IMR-90 (cell line): ENCODE data around the gene ESR2. TPM values are rescaled to one million over a fixed set of nuclear protein-coding genes. Genes with fewer than 3 reads are reported as not detected.
A peak's percentile ranks its signal among the peaks of the same experiment; 100 is the strongest.

Experiments used
- ATAC-seq: fragments of 200-7000 bp; cut with Tn5 transposase; 2 replicates; pipeline ENCODE4 v1.9.1; 2020; ENCODE audit warnings: low read depth, mild to moderate bottlenecking, moderate library complexity
- BruUV-seq: library from RNA; stranded (reverse); fragments of 400-500 nt; replicated peaks from 2 replicates; lab custom pipeline; 2021; lab: Mats Ljungman, UMichigan
- CTCF ChIA-PET: fragments of 300-600 bp; formaldehyde crosslinking; extraction: SDS; loops from one replicate; lab custom pipeline; 2021; ENCODE audit warnings: antibody characterized with exemption; lab: Yijun Ruan, JAX
- POLR2A ChIA-PET: fragments of 300-600 bp; sonication (Branson Sonifier 250); formaldehyde crosslinking; loops from one replicate; lab custom pipeline; 2022; ENCODE audit warnings: antibody characterized with exemption; ENCODE audit not compliant: unreplicated experiment; lab: Charles Lee
- DNase-seq: peaks from one replicate; pipeline ENCODE4 v3.0.0; 2013
- H2AFZ ChIP-seq: replicated peaks from 2 replicates; pipeline ENCODE3; 2013; ENCODE audit warnings: low read length, mild to moderate bottlenecking; ENCODE audit not compliant: poor library complexity
- H2AK5ac ChIP-seq: 2 replicates; pipeline ENCODE4 v1.6.1; 2013; ENCODE audit warnings: low read depth, low read length, inconsistent platforms
- H2AK9ac ChIP-seq: replicated peaks from 2 replicates; pipeline ENCODE3; 2013; ENCODE audit warnings: mild to moderate bottlenecking, low read depth, low read length, moderate library complexity; ENCODE audit not compliant: poor library complexity
- H2BK120ac ChIP-seq: 2 replicates; pipeline ENCODE4 v1.6.1; 2013; ENCODE audit warnings: low read depth, low read length, inconsistent platforms
- H2BK15ac ChIP-seq: 3 replicates; pipeline ENCODE4 v1.6.1; 2013; ENCODE audit warnings: low read depth, low read length, inconsistent platforms
- H2BK20ac ChIP-seq: 2 replicates; pipeline ENCODE4 v1.6.1; 2013; ENCODE audit warnings: low read depth, mild to moderate bottlenecking, inconsistent platforms, low read length, moderate library complexity
- H2BK5ac ChIP-seq: 2 replicates; pipeline ENCODE4 v1.6.1; 2013; ENCODE audit warnings: mild to moderate bottlenecking, low read depth, low read length, inconsistent platforms; ENCODE audit not compliant: poor library complexity, severe bottlenecking
- H3K14ac ChIP-seq: replicated peaks from 2 replicates; pipeline ENCODE4 v1.6.1; 2013; ENCODE audit warnings: low read depth, low read length, inconsistent platforms
- H3K18ac ChIP-seq: 2 replicates; pipeline ENCODE4 v1.6.1; 2013; ENCODE audit warnings: low read depth, low read length, control low read depth
- H3K23ac ChIP-seq: 2 replicates; pipeline ENCODE4 v1.6.1; 2013; ENCODE audit warnings: low read depth, low read length, inconsistent platforms
- H3K27ac ChIP-seq: 2 replicates; pipeline ENCODE4 v1.5.1; 2013; ENCODE audit warnings: mild to moderate bottlenecking, control low read depth, low read length; ENCODE audit not compliant: insufficient read depth
- H3K27me3 ChIP-seq: 2 replicates; pipeline ENCODE4 v1.6.1; 2013; ENCODE audit warnings: low read length; ENCODE audit not compliant: control insufficient read depth, insufficient read depth
- H3K36me3 ChIP-seq: 2 replicates; pipeline ENCODE4 v1.6.1; 2013; ENCODE audit warnings: low read length, mixed read lengths; ENCODE audit not compliant: control insufficient read depth, insufficient read depth
- H3K4ac ChIP-seq: 2 replicates; pipeline ENCODE4 v1.6.1; 2013; ENCODE audit warnings: low read depth, low read length, inconsistent platforms
- H3K4me1 ChIP-seq: 2 replicates; pipeline ENCODE4 v1.6.1; 2013; ENCODE audit warnings: low read length, mixed read lengths; ENCODE audit not compliant: control insufficient read depth, insufficient read depth
- H3K4me2 ChIP-seq: 2 replicates; pipeline ENCODE4 v1.6.1; 2013; ENCODE audit warnings: low read depth, mild to moderate bottlenecking, control low read depth, low read length, moderate library complexity
- H3K4me3 ChIP-seq: 2 replicates; pipeline ENCODE4 v1.5.1; 2013; ENCODE audit warnings: low read depth, mild to moderate bottlenecking, control low read depth, low read length, moderate library complexity; ENCODE audit not compliant: insufficient read depth
- H3K56ac ChIP-seq: 2 replicates; pipeline ENCODE4 v1.6.1; 2013; ENCODE audit warnings: low read length, inconsistent platforms; ENCODE audit not compliant: insufficient read depth; ENCODE audit errors: extremely low read depth
- H3K79me1 ChIP-seq, 2 experiments: 2 replicates each; pipeline ENCODE4 v1.6.1; 2013; ENCODE audit warnings: low read length in 2 of 2, inconsistent platforms in 1 of 2, low read depth in 1 of 2
- H3K9ac ChIP-seq: 2 replicates; pipeline ENCODE4 v1.6.1; 2013; ENCODE audit warnings: low read depth, low read length, control low read depth
- H3K9me1 ChIP-seq: 2 replicates; pipeline ENCODE4 v1.6.1; 2013; ENCODE audit warnings: low read length, inconsistent platforms; ENCODE audit not compliant: insufficient read depth
- H3K9me3 ChIP-seq: 2 replicates; pipeline ENCODE4 v1.6.1; 2013; ENCODE audit warnings: low read length; ENCODE audit not compliant: control insufficient read depth, insufficient read depth
- H4K20me1 ChIP-seq: 2 replicates; pipeline ENCODE4 v1.6.1; 2013; ENCODE audit warnings: low read length, inconsistent platforms; ENCODE audit not compliant: insufficient read depth
- H4K5ac ChIP-seq: 2 replicates; pipeline ENCODE4 v1.6.1; 2013; ENCODE audit warnings: mild to moderate bottlenecking, low read depth, low read length, control low read depth
- H4K8ac ChIP-seq, 2 experiments: 2 replicates each; pipeline ENCODE4 v1.6.1; 2013; ENCODE audit warnings: low read depth in 2 of 2, low read length in 2 of 2, control low read depth in 1 of 2, inconsistent platforms in 1 of 2
- H4K91ac ChIP-seq: 2 replicates; pipeline ENCODE4 v1.6.1; 2013; ENCODE audit warnings: low read depth, low read length, inconsistent platforms; ENCODE audit not compliant: insufficient read depth
- BHLHE40 ChIP-seq: fragments of 150-350 bp; IDR thresholded peaks from 2 replicates; pipeline ENCODE4 v1.6.1; 2016; ENCODE audit warnings: mild to moderate bottlenecking, low read depth, low read length
- FOS ChIP-seq: fragments of 150-350 bp; IDR thresholded peaks from 2 replicates; pipeline ENCODE4 v1.6.1; 2016; ENCODE audit warnings: low read depth, low read length
- MAZ ChIP-seq: IDR thresholded peaks from 2 replicates; pipeline ENCODE4 v1.6.1; 2012; ENCODE audit warnings: low read depth, mild to moderate bottlenecking, low read length, improper control_type of control experiment, moderate library complexity, borderline replicate concordance
- NFE2L2 ChIP-seq: fragments of 150-350 bp; IDR thresholded peaks from 2 replicates; pipeline ENCODE4 v1.6.1; 2016; ENCODE audit warnings: low read depth, mild to moderate bottlenecking, low read length
- POLR2A ChIP-seq: IDR thresholded peaks from 2 replicates; pipeline ENCODE4 v1.6.1; 2012; ENCODE audit warnings: mild to moderate bottlenecking, low read depth, low read length
- RAD21 ChIP-seq: IDR thresholded peaks from 2 replicates; pipeline ENCODE4 v1.6.1; 2012; ENCODE audit warnings: low read length, improper control_type of control experiment
- RCOR1 ChIP-seq: IDR thresholded peaks from 2 replicates; pipeline ENCODE4 v1.6.1; 2012; ENCODE audit warnings: mild to moderate bottlenecking, low read length, improper control_type of control experiment; ENCODE audit not compliant: insufficient replicate concordance
- SMC3 ChIP-seq: fragments of 150-350 bp; IDR thresholded peaks from 2 replicates; pipeline ENCODE4 v1.6.1; 2016; ENCODE audit warnings: low read depth, mild to moderate bottlenecking, antibody characterized with exemption, low read length, moderate library complexity
- WGBS, 2 experiments: methylation state at CpG; one replicate each; pipeline versions ENCODE4 v1.1.5 to v1.1.7; 2013; ENCODE audit warnings: missing lambda C conversion rate in 2 of 2; ENCODE audit not compliant: insufficient read length in 1 of 2; ENCODE audit errors: extremely low coverage in 2 of 2; 5-methylcytosine and 5-hydroxymethylcytosine counted together
- dilution Hi-C: fragments of 300-500 bp; cut with HindIII; formaldehyde crosslinking; loops from one replicate; pipeline ENCODE4 v1.14.3; 2018; ENCODE audit warnings: low sequenced_read_pairs; ENCODE audit not compliant: unreplicated experiment
- in situ Hi-C: fragments of 300-500 bp; cut with MboI; formaldehyde crosslinking; loops from 3 replicates; pipeline ENCODE4 v1.14.3; 2019; ENCODE audit warnings: low sequenced_read_pairs, inconsistent platforms, mixed read lengths
- intact Hi-C: fragments of 100-400 bp; cut with micrococcal nuclease; formaldehyde crosslinking; loops from 2 replicates; pipeline ENCODE4 v1.10.0; 2022
- polyA plus RNA-seq, 3 experiments: library from polyadenylated mRNA; depleted of rRNA; stranded (reverse); fragments of >200 nt; gene quantifications; 2 replicates each; pipeline ENCODE4 v1.2.3, GENCODE V29; 2012; ENCODE audit warnings: low replicate concordance in 1 of 3
- total RNA-seq: library from RNA; depleted of rRNA; stranded (reverse); fragments of >200 nt; gene quantifications from 2 replicates; pipeline ENCODE4 v1.2.3, GENCODE V29; 2012
- TF ChIP-seq, protein P1 (sequence below): conservative IDR thresholded peaks from 2 replicates; pipeline ENCODE4 v1.5.1; 2012; ENCODE audit warnings: mild to moderate bottlenecking, low read depth, low read length, improper control_type of control experiment
- TF ChIP-seq, protein P2 (sequence below): fragments of 150-350 bp; IDR thresholded peaks from 2 replicates; pipeline ENCODE4 v1.6.1; 2017; ENCODE audit warnings: mild to moderate bottlenecking, antibody characterized with exemption, low read length, low read depth

The ESR2 gene
- total and polyA plus RNA-seq, 2 of the 4 experiments (the other 2 are of a cell fraction): under 0.01 to 0.03 TPM

GRCh38 chr14:64294672-64295413 lies 672 bp upstream of the ESR2 start:
- H2BK120ac ChIP-seq: peak overlapping the region; percentile 70
- 0 out of 2 replicates have a peak overlapping the region, but pooled peaks have one; percentile 20 for H3K14ac ChIP-seq
- H4K5ac ChIP-seq: no peak overlapping the region
- no TSS peak for BruUV-seq
- H3K4ac ChIP-seq: no peak overlapping the region
- in situ Hi-C loops (loop anchor here (10.0 kb wide), 1 partner anchor 250 kb away; no protein-coding TSS in a partner anchor), dilution Hi-C loops (loop anchor here (25.0 kb wide), 1 partner anchor 258 kb away; no protein-coding TSS in a partner anchor), intact Hi-C loops (loop anchor here (1.0 to 10.0 kb wide), 5 partner anchors 100 to 496 kb away; no protein-coding TSS in a partner anchor)
- H3K56ac ChIP-seq: no peak overlapping the region
- peak overlapping the region; percentile 86 for H2AFZ ChIP-seq
- 0 out of 2 replicates have a peak overlapping the region, but pooled peaks have one; percentile 3 for H2BK20ac ChIP-seq
- ATAC-seq (peak; percentile 92), DNase-seq (peak; percentile 53)
- no peak overlapping the region for H2AK5ac ChIP-seq
- no peaks in the 10 kb centered on the region for H3K79me1 ChIP-seq
- H3K9me1 ChIP-seq: 0 out of 2 replicates have a peak, but pooled peaks cover 2% of the 10 kb centered on the region
- H3K23ac ChIP-seq: no peak overlapping the region
- no peak overlapping the region for H3K27ac ChIP-seq
- 2% methylated on average over 8 of the region's 20 CpGs; no CpG with 5 or more reads in 1 of the 2 experiments for WGBS, 2 experiments
- no peak overlapping the region for H4K91ac ChIP-seq
- peaks cover 15% of the 10 kb centered on the region for H3K27me3 ChIP-seq
- H3K4me3 ChIP-seq: peak overlapping the region; percentile 42
- no peaks in the 10 kb centered on the region for H4K20me1 ChIP-seq
- H2BK15ac ChIP-seq: peak overlapping the region; percentile 25; the same call in 1 of the 3 replicates
- no peak overlapping the region for H2BK5ac ChIP-seq
- 0 out of 2 replicates have a peak, but pooled peaks cover 2% of the 10 kb centered on the region for H3K4me1 ChIP-seq
- H3K9ac ChIP-seq: no peak overlapping the region
- TF ChIP-seq RAD21: peak; percentile 86
- TF ChIP-seq SMC3: peak; percentile 94
- TF ChIP-seq, protein P1, sequence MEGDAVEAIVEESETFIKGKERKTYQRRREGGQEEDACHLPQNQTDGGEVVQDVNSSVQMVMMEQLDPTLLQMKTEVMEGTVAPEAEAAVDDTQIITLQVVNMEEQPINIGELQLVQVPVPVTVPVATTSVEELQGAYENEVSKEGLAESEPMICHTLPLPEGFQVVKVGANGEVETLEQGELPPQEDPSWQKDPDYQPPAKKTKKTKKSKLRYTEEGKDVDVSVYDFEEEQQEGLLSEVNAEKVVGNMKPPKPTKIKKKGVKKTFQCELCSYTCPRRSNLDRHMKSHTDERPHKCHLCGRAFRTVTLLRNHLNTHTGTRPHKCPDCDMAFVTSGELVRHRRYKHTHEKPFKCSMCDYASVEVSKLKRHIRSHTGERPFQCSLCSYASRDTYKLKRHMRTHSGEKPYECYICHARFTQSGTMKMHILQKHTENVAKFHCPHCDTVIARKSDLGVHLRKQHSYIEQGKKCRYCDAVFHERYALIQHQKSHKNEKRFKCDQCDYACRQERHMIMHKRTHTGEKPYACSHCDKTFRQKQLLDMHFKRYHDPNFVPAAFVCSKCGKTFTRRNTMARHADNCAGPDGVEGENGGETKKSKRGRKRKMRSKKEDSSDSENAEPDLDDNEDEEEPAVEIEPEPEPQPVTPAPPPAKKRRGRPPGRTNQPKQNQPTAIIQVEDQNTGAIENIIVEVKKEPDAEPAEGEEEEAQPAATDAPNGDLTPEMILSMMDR: peak; percentile 86
- TF ChIP-seq BHLHE40: 0 out of 2 replicates have a peak, but pooled peaks have one; percentile 8
- no peak for TF ChIP-seq NFE2L2
- TF ChIP-seq MAZ: peak; percentile 50; the same call in 1 of the 2 replicates
- 0 out of 2 replicates have a peak, but pooled peaks have one; percentile 6 for TF ChIP-seq FOS
- no peak for TF ChIP-seq POLR2A
- TF ChIP-seq, protein P2, sequence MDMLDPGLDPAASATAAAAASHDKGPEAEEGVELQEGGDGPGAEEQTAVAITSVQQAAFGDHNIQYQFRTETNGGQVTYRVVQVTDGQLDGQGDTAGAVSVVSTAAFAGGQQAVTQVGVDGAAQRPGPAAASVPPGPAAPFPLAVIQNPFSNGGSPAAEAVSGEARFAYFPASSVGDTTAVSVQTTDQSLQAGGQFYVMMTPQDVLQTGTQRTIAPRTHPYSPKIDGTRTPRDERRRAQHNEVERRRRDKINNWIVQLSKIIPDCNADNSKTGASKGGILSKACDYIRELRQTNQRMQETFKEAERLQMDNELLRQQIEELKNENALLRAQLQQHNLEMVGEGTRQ: no peak
- TF ChIP-seq RCOR1: no peak
- H3K36me3 ChIP-seq: no peaks in the 10 kb centered on the region
- POLR2A ChIA-PET: no interaction called here
- H4K8ac ChIP-seq: 0 out of 4 replicates have a peak overlapping the region, but pooled peaks of 1 of the 2 experiments have one; percentile 17
- CTCF ChIA-PET: interaction anchor here (0.7 to 2.5 kb wide), 8 partner anchors 9 to 283 kb away, joined by 3 to 10 read pairs (median 3); no protein-coding TSS in a partner anchor
- H3K18ac ChIP-seq: no peak overlapping the region
- peak overlapping the region; percentile 96 for H2AK9ac ChIP-seq
- H3K9me3 ChIP-seq: no peaks in the 10 kb centered on the region
- peak overlapping the region; percentile 98 for H3K4me2 ChIP-seq
